Measurements from ENCODE around the gene TMEM89.

Gene TMEM89, protein sequence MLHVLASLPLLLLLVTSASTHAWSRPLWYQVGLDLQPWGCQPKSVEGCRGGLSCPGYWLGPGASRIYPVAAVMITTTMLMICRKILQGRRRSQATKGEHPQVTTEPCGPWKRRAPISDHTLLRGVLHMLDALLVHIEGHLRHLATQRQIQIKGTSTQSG

DNA sequence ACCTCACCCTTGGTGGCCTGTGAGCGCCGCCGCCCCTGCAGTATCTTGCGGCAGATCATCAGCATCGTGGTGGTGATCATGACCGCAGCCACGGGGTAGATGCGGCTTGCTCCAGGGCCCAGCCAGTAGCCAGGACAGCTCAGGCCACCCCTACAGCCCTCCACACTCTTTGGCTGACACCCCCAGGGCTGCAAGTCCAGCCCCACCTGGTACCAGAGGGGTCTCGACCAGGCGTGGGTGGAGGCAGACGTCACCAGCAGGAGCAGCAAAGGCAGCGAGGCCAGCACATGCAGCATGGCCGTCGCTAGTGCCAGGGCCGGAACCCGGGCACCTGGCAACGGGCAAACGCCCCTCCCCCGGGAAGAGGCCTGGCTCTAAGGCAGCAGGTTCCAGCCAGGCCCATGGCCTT lies at the start of gene TMEM89:
TSS of gene TMEM89 (minus strand) at position 309 of the 409 bp plus-strand sequence. CDS start at position 296, 13 bp downstream.
- DNase-seq, result no peak

DNA sequence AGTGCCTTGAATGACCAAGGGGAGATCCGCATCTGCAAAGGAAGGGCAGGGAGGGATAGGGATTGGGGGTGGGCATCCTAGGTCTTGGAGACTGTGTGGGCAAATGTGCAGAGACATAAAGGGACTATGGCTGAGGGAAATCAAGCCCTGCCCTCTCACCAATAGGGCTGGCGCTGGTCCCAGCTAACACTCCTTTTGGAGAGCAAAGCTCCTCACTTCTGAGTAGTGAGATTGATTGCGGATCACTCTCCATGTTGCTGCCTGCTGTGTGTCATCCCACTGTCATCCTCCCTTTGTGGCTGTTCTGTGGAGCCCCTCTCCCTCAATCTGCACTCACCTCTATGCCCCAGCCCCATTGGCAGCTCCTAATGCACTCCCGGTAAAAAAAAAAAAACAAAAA lies 43.4 kb upstream of the TMEM89 start:
- in situ Hi-C loops (cut with HindIII; ENCODE audit: low pct_ligation_motif_present, low pct_unique_long_range_greater_than_20kb, low sequenced_read_pairs), result no loop called here
- DNase-seq, result no peak

More for the DNA sequence above, at the start of gene TMEM89:
- in situ Hi-C loops (cut with HindIII; ENCODE audit: low pct_ligation_motif_present, low pct_unique_long_range_greater_than_20kb, low sequenced_read_pairs), result no loop called here

DNA sequence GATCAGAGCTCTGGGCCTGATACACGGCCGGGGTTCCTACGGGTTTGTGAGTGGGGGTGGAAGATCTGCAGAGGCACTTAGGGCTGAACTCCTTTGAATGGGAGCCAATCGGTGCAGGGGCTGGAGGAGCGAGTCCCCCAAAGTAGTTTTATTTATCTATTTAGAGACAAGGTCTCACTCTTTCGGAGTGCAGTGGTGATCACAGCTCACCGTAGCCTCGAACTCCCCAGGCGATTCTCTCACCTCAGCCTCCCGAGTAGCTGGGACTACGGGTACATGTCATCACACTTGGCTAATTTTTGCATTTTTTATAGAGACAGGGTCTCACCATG lies 42.7 kb upstream of the TMEM89 start:
- in situ Hi-C loops (cut with HindIII; ENCODE audit: low pct_ligation_motif_present, low pct_unique_long_range_greater_than_20kb, low sequenced_read_pairs), result no loop called here

DNA sequence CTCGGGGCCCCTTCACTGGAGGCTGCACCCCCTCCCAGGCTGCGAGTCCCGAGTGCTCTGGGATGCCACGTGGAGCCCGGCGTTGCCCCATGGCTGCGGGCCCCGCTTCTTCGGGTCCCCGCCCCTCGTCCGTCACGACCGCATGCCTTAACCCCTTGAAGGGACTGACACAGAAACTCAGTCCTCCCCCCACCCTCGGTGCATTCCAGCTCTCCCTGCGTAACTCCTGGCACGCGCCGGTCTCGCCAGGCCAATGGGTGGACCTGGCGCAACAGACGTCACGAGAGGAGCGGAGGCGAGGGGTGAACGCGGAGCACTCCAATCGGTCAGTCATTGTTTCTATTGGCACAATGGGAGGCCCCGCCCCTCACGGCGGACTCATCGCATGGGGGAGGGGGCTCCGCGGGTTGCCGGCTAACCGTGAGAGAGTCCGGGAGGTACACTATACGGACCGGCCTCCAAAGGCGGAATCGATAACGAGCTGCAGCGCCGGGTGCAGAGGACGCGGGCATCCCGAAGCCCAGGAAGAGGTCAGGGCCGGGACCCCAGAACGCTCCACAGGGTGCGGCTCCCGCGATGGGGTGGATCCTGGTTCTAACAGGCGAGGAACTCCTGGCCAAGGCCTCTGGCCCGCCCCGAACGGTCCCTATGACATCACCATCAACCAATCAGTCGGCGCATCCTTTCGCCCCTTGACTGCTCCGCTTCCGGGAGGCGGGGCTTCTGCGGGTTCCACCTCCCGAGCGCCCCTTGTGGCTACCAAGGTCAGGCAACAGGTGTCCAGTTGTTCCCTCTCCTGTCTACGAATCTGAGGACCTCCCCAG lies 42.1 kb upstream of the TMEM89 start:
- in situ Hi-C loops (cut with HindIII; ENCODE audit: low pct_ligation_motif_present, low pct_unique_long_range_greater_than_20kb, low sequenced_read_pairs), result no loop called here
- DNase-seq, result peak; percentile 99

More for the DNA sequence above, 42.7 kb upstream of the TMEM89 start:
- no peak for DNase-seq

DNA sequence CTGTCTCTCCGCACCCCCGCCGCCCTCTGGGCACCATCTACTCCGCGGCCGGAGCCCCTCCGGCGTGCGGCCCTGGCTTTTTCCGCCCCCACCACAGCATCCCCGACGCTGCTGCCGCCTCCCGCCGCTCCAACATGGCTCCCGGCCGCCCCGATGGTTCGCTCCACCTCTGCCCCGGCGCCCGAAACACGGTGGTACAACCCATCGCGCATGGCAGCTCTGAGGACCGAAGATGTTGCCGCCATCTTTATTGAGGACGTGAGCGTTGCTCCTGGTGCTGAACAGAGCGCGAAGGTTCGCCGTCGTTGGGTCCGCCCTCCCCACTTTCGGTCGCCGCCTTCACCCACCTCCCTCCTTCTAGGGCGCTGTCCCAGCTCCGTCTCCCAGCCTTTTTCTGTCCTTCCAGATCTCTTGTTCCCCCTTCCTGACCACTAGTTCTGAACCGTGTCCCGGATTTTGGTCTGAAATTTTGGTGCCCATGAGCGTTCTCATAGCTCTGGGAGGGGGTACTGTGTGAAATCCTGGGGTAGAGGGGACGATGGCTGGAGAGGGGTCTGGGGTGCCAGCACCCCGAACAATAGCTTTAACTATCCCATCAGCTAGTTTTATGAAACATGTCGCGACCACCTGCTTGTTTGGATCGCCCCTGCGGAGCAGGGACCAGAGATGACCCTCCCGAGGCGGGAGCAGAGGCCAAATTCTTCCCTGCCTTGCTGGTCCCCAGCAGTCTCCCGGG lies 41.4 kb upstream of the TMEM89 start, which contains the start of gene CELSR3:
TSS of gene CELSR3 (minus strand) at position 134 of the 736 bp plus-strand sequence. CDS start 252 bp downstream, outside the sequence.
- DNase-seq, result peak; percentile 89

DNA sequence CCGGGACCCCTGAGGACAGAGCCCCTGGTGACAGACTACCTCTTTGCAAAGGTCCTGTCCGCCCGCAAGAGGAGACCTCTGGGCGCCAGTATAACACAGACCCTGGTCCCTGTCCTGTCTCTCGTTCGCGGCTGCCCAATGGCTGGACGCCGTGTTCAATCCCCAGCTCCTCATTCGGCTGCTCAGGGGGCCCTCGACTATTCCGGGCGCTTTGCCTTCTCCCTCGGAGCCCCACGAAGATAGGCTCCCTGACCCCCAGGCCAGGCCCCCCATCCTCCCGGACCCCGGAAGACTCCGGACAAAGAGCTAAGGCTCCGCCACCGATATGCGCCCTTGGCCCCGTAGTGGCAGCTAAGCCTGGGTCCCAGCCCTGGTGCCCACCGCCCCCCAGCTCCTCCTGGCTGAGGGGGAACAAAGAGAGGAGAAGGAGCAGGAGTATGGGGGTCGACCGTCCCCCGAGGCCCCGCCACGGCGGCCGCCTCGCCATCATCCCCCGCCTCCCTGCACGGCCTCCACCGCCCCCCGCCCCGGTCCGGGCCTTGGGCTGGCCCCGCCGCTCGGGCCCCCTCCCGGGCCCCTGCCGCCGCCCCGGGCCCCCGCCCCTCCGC lies 40.7 kb upstream of the TMEM89 start:
- no peak for DNase-seq
- in situ Hi-C loops (cut with HindIII; ENCODE audit: low pct_ligation_motif_present, low pct_unique_long_range_greater_than_20kb, low sequenced_read_pairs), result no loop called here

More for the DNA sequence above, 41.4 kb upstream of the TMEM89 start, which contains the start of gene CELSR3:
- in situ Hi-C loops (cut with HindIII; ENCODE audit: low pct_ligation_motif_present, low pct_unique_long_range_greater_than_20kb, low sequenced_read_pairs), result no loop called here

DNA sequence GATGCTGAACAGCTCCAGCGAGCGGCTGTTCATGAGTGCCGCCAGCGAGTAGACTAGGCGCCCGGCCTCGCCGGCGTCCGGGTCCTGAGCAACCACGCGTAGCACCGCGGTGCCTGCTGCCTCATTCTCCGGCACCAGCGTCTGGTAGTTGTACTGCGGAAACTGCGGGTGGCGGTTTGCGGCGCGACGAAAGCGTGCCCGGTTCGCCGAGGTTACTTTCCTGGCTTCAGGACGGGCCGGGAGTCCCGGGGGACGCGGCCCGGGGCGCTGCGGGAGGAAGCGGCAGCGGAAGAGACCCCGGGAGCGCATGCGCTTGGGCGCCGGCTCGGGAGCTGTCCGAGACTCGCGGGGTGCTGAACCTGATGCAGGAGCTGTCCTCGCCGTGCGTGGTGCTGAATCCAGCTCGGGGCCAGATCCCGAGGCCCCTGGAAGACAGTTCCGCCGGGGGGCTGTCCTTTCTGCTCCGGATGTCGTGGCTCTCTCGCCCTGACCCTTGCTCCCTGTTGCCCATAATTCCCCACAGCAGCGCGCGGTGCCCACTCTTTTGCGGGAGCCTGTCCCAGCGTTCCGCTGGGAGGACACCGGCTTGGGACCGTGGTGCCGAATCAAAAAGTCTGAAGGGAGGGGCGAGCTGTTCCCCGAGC lies 40.1 kb upstream of the TMEM89 start:
- DNase-seq, result peak; percentile 59

DNA sequence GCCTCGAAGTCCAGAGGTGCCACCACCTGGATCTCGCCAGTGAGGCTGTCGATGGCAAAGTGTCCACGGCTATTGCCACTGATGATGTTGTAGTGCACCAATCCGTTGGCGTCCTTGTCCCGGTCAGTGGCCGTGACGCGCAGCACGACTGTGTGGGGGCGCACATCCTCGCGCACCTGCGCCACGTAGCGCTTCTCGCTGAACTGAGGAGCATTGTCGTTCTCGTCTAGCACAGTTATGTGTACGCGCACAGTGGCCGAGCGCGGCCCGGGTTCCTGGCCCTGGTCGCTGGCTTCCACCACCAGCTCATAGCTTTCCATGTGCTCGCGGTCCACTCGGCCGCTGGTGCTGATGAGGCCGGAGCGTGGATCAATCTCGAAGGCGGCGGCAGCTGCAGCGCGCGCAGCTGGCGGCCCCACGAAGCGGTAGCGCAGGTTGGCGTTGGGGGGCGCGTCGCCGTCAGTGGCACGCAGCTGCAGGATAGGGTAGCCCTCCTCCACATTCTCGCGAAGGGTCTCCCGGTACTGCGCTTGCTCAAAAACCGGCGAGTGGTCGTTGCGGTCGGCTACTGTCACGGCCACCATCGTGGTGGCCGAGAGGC lies 39.3 kb upstream of the TMEM89 start:
- in situ Hi-C loops (cut with HindIII; ENCODE audit: low pct_ligation_motif_present, low pct_unique_long_range_greater_than_20kb, low sequenced_read_pairs), result no loop called here
- no peak for DNase-seq

More for the DNA sequence above, 40.1 kb upstream of the TMEM89 start:
- in situ Hi-C loops (cut with HindIII; ENCODE audit: low pct_ligation_motif_present, low pct_unique_long_range_greater_than_20kb, low sequenced_read_pairs), result no loop called here

DNA sequence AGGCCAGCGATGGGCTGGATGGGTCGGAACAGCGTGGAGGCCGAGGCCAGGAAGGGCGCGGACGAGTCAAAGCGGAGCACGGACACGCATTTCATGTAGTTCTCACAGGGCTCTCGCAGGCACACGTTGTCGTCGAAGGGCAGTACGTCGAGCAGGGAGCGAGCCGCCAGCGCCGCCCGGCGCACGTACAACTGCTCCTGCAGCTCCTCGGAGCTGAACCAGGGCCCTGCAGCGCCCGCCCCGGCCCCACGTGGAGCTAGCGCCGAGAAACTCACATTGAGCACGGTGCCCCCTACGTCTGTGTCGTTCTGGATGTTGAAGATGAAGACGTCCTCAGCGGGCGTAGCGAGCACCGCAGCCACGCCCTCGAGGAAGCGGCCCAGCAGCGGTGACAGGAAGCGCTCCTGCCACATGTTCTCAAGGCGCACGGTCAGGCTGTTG lies 35.3 kb upstream of the TMEM89 start:
- in situ Hi-C loops (cut with HindIII; ENCODE audit: low pct_ligation_motif_present, low pct_unique_long_range_greater_than_20kb, low sequenced_read_pairs), result no loop called here
- DNase-seq, result no peak

DNA sequence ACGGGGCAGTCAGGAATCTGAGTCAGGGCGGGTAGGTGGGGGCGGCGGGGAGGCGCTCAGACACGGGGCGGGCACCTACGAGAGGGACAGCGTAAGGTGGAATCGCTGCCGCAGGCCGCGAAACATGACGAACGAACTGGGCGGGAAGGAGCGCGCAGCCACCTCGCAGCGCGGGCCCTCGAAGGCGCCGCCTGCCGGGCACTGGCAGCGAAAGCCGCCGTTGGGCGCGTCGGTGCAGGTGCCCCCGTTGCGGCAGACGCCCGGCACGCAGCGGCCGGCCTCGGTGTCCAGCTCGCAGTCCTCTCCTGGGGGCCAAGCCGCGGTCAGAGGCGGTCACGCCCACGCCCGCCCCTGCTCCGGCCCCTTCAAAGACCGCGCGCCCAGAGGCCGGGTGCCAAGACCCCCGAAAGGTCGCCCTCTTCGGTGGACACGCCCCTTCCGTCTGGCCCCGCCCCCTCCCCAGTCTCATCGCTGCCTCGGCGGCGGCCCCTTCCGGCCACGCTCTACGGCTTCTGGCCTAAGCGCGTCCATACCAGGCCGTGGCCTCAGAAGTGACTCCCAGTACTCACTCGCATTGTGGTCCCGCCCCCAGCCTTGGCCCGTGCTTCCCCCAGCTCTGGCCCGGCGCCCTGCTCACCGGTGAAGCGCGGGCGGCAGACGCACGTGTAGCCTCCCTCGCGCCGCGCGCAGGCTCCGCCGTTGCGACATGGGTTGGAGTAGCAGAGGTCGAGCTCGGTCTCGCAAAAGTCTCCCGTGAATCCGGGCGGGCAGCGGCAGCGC lies 34.7 kb upstream of the TMEM89 start:
- in situ Hi-C loops (cut with HindIII; ENCODE audit: low pct_ligation_motif_present, low pct_unique_long_range_greater_than_20kb, low sequenced_read_pairs), result no loop called here
- DNase-seq, result peak; percentile 74

DNA sequence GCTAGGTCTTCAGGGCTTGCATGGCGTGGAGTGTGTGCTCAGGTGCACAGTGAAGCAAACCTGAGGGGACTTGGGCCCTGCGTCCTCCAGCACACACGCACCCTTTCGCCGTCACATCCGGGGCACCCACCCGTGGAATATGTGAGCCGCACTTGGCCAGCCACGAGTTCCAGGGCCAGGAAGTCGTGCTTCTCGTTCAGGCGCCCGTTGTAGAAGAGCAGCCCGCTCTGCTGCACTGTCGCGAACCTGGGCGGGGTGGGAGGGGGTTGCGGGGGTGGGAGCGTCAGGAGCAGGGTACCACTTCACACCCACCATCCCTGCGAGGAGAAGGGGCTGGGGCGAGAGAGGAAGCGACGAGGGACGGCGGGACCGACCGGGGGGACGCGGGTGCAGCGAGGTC lies 34.0 kb upstream of the TMEM89 start:
- no peak for DNase-seq
- in situ Hi-C loops (cut with HindIII; ENCODE audit: low pct_ligation_motif_present, low pct_unique_long_range_greater_than_20kb, low sequenced_read_pairs), result no loop called here

DNA sequence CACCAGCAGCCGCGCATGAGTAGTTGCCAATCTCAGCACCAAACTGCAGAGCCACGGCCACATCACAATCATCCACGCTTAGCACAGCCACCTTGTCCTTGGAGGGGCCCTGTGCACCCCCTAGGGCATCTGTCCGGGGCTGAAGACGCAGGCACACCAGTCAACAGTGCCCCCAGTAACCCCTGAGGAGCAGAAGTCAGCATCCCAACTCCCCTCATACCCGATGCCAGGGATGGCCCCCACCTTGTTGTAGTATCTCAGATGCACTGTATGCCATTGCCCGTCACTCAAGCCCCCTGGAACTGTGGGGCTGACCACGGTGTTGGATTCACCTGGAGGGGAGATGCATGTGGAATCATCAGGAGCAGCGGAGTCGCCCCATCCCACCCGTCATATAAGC lies 33.5 kb upstream of the TMEM89 start:
- DNase-seq, result no peak
- in situ Hi-C loops (cut with HindIII; ENCODE audit: low pct_ligation_motif_present, low pct_unique_long_range_greater_than_20kb, low sequenced_read_pairs), result no loop called here

DNA sequence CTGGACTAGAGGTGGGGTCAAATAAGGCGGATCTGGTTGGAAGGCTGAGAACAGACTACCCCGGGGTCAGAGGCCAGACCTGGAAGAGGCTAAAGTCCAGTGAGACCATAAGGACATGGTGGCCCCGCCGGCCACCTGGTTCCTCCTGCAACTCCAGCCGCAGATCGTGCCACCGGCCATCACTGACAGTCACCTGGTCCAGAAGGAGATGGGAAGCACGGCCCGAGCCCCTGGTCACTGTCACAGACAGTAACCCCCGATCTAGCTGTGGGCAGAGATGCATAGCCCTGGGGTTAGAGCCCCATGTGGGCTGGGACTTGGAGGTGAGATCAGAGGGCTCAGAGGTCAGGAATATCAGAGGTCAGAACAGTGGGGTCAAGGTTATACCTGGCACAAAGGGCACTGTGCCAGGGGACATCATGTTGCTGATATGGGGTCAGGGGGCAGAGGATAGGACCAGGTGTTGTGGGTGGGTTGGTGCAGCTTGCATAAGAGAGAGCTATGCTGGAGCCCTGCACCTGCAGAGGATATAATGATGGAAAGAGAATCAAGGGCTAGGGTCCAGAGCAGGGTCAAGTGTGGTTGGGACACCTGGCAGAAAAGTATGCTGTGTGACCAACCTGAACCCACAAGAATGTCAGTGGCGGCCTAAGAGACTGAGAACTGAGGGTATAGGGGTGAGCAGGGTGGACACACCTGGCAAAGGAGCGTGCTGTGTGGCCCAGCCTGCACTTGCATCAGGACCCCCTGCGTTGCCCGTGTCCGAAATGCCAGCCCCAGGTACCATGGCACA lies 31.6 kb upstream of the TMEM89 start:
- in situ Hi-C loops (cut with HindIII; ENCODE audit: low pct_ligation_motif_present, low pct_unique_long_range_greater_than_20kb, low sequenced_read_pairs), result no loop called here
- DNase-seq, result no peak

DNA sequence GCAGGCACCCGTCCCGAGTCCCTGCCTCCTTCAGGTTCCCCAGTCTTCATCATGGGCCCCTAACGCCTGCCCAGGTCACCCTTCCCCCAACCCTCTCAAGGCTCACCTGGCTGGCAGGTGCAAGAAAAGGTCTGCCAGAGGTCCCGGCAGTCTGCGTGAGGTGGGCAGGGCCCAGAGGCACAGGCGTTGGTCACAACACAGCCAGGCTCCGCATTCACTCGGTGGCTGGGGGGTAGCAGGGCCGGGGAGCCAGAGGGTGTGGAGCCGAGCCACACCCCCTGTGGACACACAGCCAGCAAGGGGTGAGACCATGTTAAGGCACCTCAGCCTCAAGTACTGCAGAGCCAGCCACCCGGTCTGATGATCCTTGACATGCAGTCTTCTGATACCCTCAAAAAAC lies 30.2 kb upstream of the TMEM89 start:
- in situ Hi-C loops (cut with HindIII; ENCODE audit: low pct_ligation_motif_present, low pct_unique_long_range_greater_than_20kb, low sequenced_read_pairs), result no loop called here

DNA sequence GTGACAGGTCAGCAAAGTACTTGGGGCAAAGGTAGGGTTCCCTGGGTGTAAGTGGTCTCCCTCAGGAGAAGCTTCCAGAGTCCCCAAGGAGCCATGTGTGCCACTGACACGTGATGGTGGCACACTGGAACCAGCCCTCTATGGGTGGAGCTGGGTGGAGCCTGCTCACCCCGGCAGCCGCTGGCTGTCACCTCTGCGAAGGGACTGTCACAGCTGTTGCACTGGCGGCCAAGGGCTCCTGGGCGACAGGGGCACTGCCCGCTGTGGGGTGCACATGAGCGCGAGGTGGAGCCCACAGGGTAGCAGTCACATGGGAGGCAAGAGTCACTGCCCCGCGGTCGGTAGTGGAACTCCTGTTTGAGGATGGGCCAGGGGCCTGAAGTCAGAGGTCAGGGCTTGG lies 29.2 kb upstream of the TMEM89 start:
- in situ Hi-C loops (cut with HindIII; ENCODE audit: low pct_ligation_motif_present, low pct_unique_long_range_greater_than_20kb, low sequenced_read_pairs), result no loop called here
- DNase-seq, result no peak

More for the DNA sequence above, 30.2 kb upstream of the TMEM89 start:
- no peak for DNase-seq

DNA sequence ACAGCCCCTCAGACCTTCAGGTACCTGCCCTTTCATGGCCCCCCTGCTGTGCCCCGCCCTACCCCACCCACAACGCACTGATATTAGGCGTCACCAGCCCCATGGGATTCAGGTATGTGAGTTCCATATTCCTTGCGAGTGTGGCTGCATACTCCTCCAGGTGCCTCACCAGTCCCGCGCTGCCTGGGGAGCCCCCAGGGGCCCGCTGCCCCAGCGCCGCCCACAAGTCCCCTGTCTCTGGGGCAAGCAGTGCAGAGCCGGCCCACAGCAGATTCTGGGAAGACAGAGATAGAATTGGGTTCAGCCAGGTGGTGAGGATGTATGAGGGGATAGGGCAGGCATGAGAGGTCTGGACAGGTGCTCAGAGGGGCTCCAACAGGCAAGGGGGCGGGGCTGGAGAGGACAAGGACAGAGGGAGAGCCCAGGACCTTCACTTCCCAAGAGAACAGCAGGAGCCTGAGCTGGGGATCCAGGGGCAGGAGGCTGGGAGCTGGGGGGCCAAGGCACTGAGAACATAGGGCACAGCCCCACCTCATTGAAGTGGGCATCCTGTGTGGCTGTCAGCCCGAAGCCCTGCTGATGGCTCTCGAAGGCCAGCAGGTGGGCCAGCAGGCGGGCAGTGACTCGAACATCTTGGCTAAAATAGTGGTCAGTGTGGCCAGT lies 26.8 kb upstream of the TMEM89 start:
- in situ Hi-C loops (cut with HindIII; ENCODE audit: low pct_ligation_motif_present, low pct_unique_long_range_greater_than_20kb, low sequenced_read_pairs), result no loop called here
- DNase-seq, result no peak
